ENCODE data around the gene MED15.
"Not testable (repeated sequence)": the region's sequence is repeated elsewhere in the genome, so short reads cannot be mapped to it uniquely, and the experiment has no call there.

MED15 gene

DNA sequence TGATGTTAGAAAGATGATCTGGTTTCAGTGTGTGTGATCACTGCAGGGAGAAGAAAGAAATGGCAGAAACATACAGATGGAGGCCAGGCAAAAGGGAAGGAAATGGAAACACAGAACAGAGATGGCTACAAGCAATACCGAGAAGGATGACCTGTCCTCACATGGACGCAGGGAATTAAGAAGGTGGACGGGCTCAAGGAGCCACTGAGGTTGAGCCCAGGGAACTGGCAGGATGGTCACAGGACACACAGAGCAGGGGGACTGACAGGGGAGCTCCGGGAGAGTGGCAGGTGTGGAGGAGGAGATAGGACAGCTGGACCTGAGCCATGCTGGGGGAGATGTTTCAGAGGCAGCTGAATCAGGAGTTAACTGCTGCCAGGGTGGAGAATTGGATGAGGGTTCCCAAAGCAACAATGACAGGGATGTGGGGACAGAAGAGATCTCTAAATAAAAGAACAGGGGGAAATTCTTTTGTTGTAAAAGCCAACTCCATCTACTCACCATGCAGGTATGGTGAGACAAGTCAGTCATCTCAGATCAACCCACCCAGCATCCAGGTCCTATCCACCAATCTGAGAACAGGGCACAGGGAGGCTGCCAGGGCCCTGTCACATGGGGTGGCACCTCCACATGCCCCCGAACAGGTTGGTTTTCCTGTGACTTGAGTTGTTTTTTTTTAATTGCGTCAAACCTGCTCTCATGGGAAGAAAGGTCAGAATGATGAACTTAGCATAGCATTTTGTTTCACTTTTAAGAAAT is 38.1 kb upstream of the MED15 start:
- H3K4me1 ChIP-seq (ENCODE audit: control insufficient read depth in 1 of 2, insufficient read depth in 2 of 2, low read length in 2 of 2) = no peaks in the 10 kb centered on the region
- no peak overlapping the region for H3K4me3 ChIP-seq (ENCODE audit: low read depth in 1 of 2, low read length in 2 of 2)
- H3K27ac ChIP-seq (ENCODE audit: low read length) = no peak overlapping the region
- H3K36me3 ChIP-seq (ENCODE audit: control insufficient read depth in 1 of 2, insufficient read depth in 2 of 2, low read length in 2 of 2) = peaks cover 24 to 40% of the 10 kb centered on the region in 2 donors
- H3K9me3 ChIP-seq (ENCODE audit: control insufficient read depth in 1 of 2, low read length in 2 of 2) = no peaks in the 10 kb centered on the region
- H3K27me3 ChIP-seq (ENCODE audit: low read depth, low read length) = no peaks in the 10 kb centered on the region

- H3K9me3 ChIP-seq (ENCODE audit: control insufficient read depth in 1 of 2, low read length in 2 of 2); H3K4me3 ChIP-seq (ENCODE audit: low read depth in 1 of 2, low read length in 2 of 2); H3K27me3 ChIP-seq (ENCODE audit: low read depth, low read length); H3K4me1 ChIP-seq (ENCODE audit: control insufficient read depth in 1 of 2, insufficient read depth in 2 of 2, low read length in 2 of 2); H3K27ac ChIP-seq (ENCODE audit: low read length): not testable (repeated sequence)
- H3K36me3 ChIP-seq (ENCODE audit: control insufficient read depth in 1 of 2, insufficient read depth in 2 of 2, low read length in 2 of 2) = peaks cover 17 to 29% of the 10 kb centered on the region in 2 donors
Measured at GRCh38 chr22:20470525-20470924, 36.9 kb upstream of the MED15 start.

DNA sequence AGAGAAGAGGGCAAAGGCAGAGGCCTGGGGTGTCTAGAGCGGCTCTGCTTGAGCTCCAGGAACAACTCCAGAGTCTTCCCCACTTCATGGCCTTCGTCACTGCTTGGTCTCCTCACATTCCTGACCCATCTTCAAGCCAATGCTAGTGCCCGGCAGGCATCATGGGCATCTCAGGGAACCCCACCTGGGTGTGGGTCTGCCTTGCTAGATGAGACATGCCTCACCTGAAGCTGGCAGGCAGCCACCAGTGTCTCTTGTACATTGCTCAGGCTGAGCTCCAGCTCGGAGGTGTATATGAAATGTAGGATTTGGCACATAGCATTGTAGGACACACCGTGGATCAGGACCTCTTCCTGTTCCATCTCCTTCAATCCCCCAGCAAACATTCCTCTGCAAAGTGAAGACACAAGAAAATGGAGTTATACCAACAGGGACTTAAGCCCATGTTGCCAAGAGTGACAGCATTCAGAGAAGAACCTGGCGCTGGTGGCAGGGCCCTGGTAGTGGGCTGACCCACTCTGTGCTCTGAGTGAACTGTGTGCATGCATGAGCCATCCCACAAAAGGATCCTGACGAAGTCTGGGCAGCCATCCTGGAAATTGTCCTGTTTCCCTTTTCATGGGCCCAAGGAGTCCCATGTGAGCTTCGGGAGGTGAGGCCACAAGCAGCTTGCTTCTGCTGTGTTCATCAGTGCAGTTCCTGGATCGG is 36.1 kb upstream of the MED15 start:
- H3K4me1 ChIP-seq (ENCODE audit: control insufficient read depth in 1 of 2, insufficient read depth in 2 of 2, low read length in 2 of 2) = no peaks in the 10 kb centered on the region
- no peak overlapping the region for H3K4me3 ChIP-seq (ENCODE audit: low read depth in 1 of 2, low read length in 2 of 2)
- peaks cover 17 to 29% of the 10 kb centered on the region in 2 donors for H3K36me3 ChIP-seq (ENCODE audit: control insufficient read depth in 1 of 2, insufficient read depth in 2 of 2, low read length in 2 of 2)
- no peak overlapping the region for H3K27ac ChIP-seq (ENCODE audit: low read length)
- no peaks in the 10 kb centered on the region for H3K9me3 ChIP-seq (ENCODE audit: control insufficient read depth in 1 of 2, low read length in 2 of 2)
- H3K27me3 ChIP-seq (ENCODE audit: low read depth, low read length) = no peaks in the 10 kb centered on the region

DNA sequence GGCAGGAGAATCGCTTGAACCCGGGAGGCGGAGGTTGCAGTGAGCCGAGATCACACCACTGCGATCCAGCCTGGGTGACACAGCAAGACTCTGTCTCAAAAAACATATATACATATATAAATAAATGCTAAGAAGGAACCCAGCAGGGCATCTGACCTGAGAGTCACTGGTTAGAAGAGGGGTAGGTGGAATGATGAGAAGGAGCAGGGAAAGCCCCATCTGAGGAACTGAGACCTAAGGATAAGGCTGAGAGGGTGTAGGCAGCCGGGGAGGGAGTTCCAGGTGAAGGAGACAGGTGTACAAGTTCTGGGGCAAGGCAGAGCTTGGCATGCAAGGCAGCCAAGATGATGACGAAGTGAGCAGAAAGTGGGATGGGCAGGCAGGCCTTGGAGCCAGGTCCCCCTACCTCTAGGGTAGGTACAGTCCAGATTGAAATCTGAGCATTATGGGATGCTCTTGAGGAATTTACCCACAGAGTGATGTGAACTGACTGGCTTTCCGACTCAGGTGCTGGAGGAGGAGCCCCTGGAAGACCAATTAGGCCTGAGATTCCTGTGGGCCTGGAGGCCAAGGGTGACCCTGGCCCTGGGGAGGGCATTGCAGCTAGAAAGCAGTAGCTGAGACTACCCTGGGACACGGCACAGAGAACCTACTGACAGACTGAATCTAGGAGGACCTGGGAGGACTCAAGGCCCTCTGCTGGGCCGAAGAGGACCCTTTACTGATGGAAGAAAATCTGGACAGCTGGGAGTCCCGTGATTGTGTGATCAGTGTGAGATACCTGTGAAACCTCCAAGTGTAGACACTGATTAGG is 34.6 kb upstream of the MED15 start:
- no peaks in the 10 kb centered on the region for H3K4me1 ChIP-seq (ENCODE audit: control insufficient read depth in 1 of 2, insufficient read depth in 2 of 2, low read length in 2 of 2)
- no peak overlapping the region for H3K27ac ChIP-seq (ENCODE audit: low read length)
- no peaks in the 10 kb centered on the region for H3K27me3 ChIP-seq (ENCODE audit: low read depth, low read length)
- no peak overlapping the region for H3K4me3 ChIP-seq (ENCODE audit: low read depth in 1 of 2, low read length in 2 of 2)
- peaks cover 17 to 25% of the 10 kb centered on the region in 2 donors for H3K36me3 ChIP-seq (ENCODE audit: control insufficient read depth in 1 of 2, insufficient read depth in 2 of 2, low read length in 2 of 2)
- no peaks in the 10 kb centered on the region for H3K9me3 ChIP-seq (ENCODE audit: control insufficient read depth in 1 of 2, low read length in 2 of 2)

DNA sequence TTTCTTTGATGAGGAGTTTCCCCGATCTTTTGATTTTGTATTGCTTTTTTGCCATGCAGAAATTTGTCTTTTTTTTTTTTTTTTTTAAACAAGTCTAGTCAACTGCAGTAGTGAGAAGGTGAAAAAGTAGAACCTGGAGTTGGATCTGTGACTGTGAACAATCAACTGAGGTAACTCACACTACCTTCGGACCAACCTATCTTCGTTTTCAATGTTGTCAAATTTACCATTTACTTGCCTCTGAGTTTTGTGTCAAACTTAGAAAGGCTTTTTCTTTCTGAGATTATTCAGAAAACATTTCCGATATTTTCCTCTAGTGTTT is 32.3 kb upstream of the MED15 start:
- Histone ChIP-seq H3K36me3 (ENCODE audit: control insufficient read depth in 1 of 2, insufficient read depth in 2 of 2, low read length in 2 of 2) (peaks cover 11 to 12% of the 10 kb centered on the region in 2 donors), H3K4me3 (ENCODE audit: low read depth in 1 of 2, low read length in 2 of 2) (no peak overlapping the region), H3K4me1 (ENCODE audit: control insufficient read depth in 1 of 2, insufficient read depth in 2 of 2, low read length in 2 of 2) (no peaks in the 10 kb centered on the region), H3K27ac (ENCODE audit: low read length) (no peak overlapping the region), H3K9me3 (ENCODE audit: control insufficient read depth in 1 of 2, low read length in 2 of 2) (no peaks in the 10 kb centered on the region), H3K27me3 (ENCODE audit: low read depth, low read length) (no peaks in the 10 kb centered on the region)

DNA sequence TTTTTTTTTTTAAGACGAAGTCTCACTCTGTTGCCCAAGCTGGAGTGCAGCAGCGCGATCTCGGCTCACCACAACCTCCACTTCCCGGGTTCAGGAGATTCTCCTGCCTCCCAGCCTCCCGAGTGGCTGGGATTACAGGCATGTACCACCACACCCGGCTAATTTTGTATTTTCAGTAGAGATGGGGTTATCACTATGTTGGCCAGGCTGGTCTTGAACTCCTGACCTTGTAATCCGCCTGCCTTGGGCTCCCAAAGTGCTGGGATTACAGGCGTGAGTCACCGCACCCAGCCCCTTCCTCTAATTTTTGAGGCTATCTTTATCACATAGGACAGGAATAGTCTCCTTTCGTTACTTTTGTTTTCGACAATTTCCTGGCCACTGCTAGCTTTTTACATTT is 31.8 kb upstream of the MED15 start:
- H3K4me3 ChIP-seq (ENCODE audit: low read depth in 1 of 2, low read length in 2 of 2); H3K4me1 ChIP-seq (ENCODE audit: control insufficient read depth in 1 of 2, insufficient read depth in 2 of 2, low read length in 2 of 2); H3K27me3 ChIP-seq (ENCODE audit: low read depth, low read length); H3K27ac ChIP-seq (ENCODE audit: low read length); H3K9me3 ChIP-seq (ENCODE audit: control insufficient read depth in 1 of 2, low read length in 2 of 2): not testable (repeated sequence)
- peaks cover 8 to 10% of the 10 kb centered on the region in 2 donors for H3K36me3 ChIP-seq (ENCODE audit: control insufficient read depth in 1 of 2, insufficient read depth in 2 of 2, low read length in 2 of 2)

GRCh38 chr22:20478059-20478458 is 29.4 kb upstream of the MED15 start:
- not testable (repeated sequence) for H3K4me3 ChIP-seq (ENCODE audit: low read depth in 1 of 2, low read length in 2 of 2); H3K27me3 ChIP-seq (ENCODE audit: low read depth, low read length); H3K9me3 ChIP-seq (ENCODE audit: control insufficient read depth in 1 of 2, low read length in 2 of 2); H3K27ac ChIP-seq (ENCODE audit: low read length); H3K4me1 ChIP-seq (ENCODE audit: control insufficient read depth in 1 of 2, insufficient read depth in 2 of 2, low read length in 2 of 2); H3K36me3 ChIP-seq (ENCODE audit: control insufficient read depth in 1 of 2, insufficient read depth in 2 of 2, low read length in 2 of 2)

GRCh38 chr22:20479612-20480196 is 27.7 kb upstream of the MED15 start:
- Histone ChIP-seq H3K27me3 (ENCODE audit: low read depth, low read length) (no peaks in the 10 kb centered on the region), H3K27ac (ENCODE audit: low read length) (no peak overlapping the region), H3K4me3 (ENCODE audit: low read depth in 1 of 2, low read length in 2 of 2) (no peak overlapping the region), H3K4me1 (ENCODE audit: control insufficient read depth in 1 of 2, insufficient read depth in 2 of 2, low read length in 2 of 2) (no peaks in the 10 kb centered on the region), H3K36me3 (ENCODE audit: control insufficient read depth in 1 of 2, insufficient read depth in 2 of 2, low read length in 2 of 2) (peaks cover 0 to 11% of the 10 kb centered on the region in 2 donors), H3K9me3 (ENCODE audit: control insufficient read depth in 1 of 2, low read length in 2 of 2) (no peaks in the 10 kb centered on the region)

- not testable (repeated sequence) for H3K27ac ChIP-seq (ENCODE audit: low read length); H3K27me3 ChIP-seq (ENCODE audit: low read depth, low read length); H3K9me3 ChIP-seq (ENCODE audit: control insufficient read depth in 1 of 2, low read length in 2 of 2); H3K4me3 ChIP-seq (ENCODE audit: low read depth in 1 of 2, low read length in 2 of 2); H3K4me1 ChIP-seq (ENCODE audit: control insufficient read depth in 1 of 2, insufficient read depth in 2 of 2, low read length in 2 of 2)
- H3K36me3 ChIP-seq (ENCODE audit: control insufficient read depth in 1 of 2, insufficient read depth in 2 of 2, low read length in 2 of 2) = peaks cover 1 to 18% of the 10 kb centered on the region in 2 donors
Measured at GRCh38 chr22:20483143-20483506, 24.3 kb upstream of the MED15 start.

DNA sequence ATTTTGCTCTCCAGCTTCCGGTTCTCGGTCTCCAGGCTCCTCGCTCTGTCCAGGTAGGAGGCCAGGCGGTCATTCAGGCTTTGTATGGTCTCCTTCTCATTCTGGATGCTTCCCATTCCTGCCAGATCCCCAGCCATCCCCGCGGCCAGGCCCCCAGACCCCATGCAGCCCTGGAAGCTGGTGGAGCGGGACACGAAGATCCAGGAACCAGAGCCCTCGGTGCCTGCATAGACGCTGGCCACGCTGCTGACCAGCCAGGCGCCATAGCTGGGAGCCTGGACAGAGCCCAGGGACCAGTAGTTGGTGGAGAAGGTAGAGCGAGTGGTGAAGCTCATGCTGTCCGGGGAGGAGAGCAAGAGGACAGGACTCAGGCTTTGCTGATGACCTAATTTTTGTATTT is 23.6 kb upstream of the MED15 start:
- H3K27ac ChIP-seq (ENCODE audit: low read length) = no peak overlapping the region
- H3K4me1 ChIP-seq (ENCODE audit: control insufficient read depth in 1 of 2, insufficient read depth in 2 of 2, low read length in 2 of 2) = no peaks in the 10 kb centered on the region
- peaks cover 7 to 25% of the 10 kb centered on the region in 2 donors for H3K36me3 ChIP-seq (ENCODE audit: control insufficient read depth in 1 of 2, insufficient read depth in 2 of 2, low read length in 2 of 2)
- no peaks in the 10 kb centered on the region for H3K9me3 ChIP-seq (ENCODE audit: control insufficient read depth in 1 of 2, low read length in 2 of 2)
- H3K27me3 ChIP-seq (ENCODE audit: low read depth, low read length) = no peaks in the 10 kb centered on the region
- H3K4me3 ChIP-seq (ENCODE audit: low read depth in 1 of 2, low read length in 2 of 2) = no peak overlapping the region

GRCh38 chr22:20484948-20485683 is 22.3 kb upstream of the MED15 start:
- no peaks in the 10 kb centered on the region for H3K27me3 ChIP-seq (ENCODE audit: low read depth, low read length)
- H3K4me1 ChIP-seq (ENCODE audit: control insufficient read depth in 1 of 2, insufficient read depth in 2 of 2, low read length in 2 of 2) = no peaks in the 10 kb centered on the region
- no peaks in the 10 kb centered on the region for H3K9me3 ChIP-seq (ENCODE audit: control insufficient read depth in 1 of 2, low read length in 2 of 2)
- H3K36me3 ChIP-seq (ENCODE audit: control insufficient read depth in 1 of 2, insufficient read depth in 2 of 2, low read length in 2 of 2) = peaks cover 8 to 27% of the 10 kb centered on the region in 2 donors
- H3K4me3 ChIP-seq (ENCODE audit: low read depth in 1 of 2, low read length in 2 of 2) = no peak overlapping the region
- H3K27ac ChIP-seq (ENCODE audit: low read length) = no peak overlapping the region
